GM23338 (cell line): ENCODE data around the gene MAGOH. TPM values are rescaled to one million over a fixed set of nuclear protein-coding genes. Genes with fewer than 3 reads are reported as not detected.
"Not testable (repeated sequence)": the region's sequence is repeated elsewhere in the genome, so short reads cannot be mapped to it uniquely, and the experiment has no call there.

Experiments used
- ATAC-seq: fragments of 200-7000 bp; cut with Tn5 transposase; 3 replicates; pipeline ENCODE4 v1.9.1; 2020
- DNase-seq: peaks from one replicate; pipeline ENCODE4 v3.0.0-alpha.2; 2015; ENCODE audit warnings: low spot score
- H2AFZ ChIP-seq: fragments of 200-600 bp; sonication (generic); 2 replicates; pipeline ENCODE4 v1.8.0; 2016; ENCODE audit warnings: antibody characterized with exemption, mild to moderate bottlenecking, moderate library complexity
- H3F3A ChIP-seq: fragments of 200-600 bp; sonication (generic); replicated peaks from 2 replicates; pipeline ENCODE4 v1.8.0; 2017; ENCODE audit warnings: antibody characterized with exemption, mixed run types, low read depth
- H3K27ac ChIP-seq: fragments of 200-600 bp; sonication (generic); 2 replicates; pipeline ENCODE4 v1.6.1; 2016; ENCODE audit warnings: low read depth
- H3K27me3 ChIP-seq: fragments of 200-600 bp; sonication (generic); 2 replicates; pipeline ENCODE4 v1.8.0; 2016; ENCODE audit warnings: mild to moderate bottlenecking, mixed run types, moderate library complexity; ENCODE audit not compliant: insufficient read depth
- H3K36me3 ChIP-seq: fragments of 200-600 bp; sonication (generic); 2 replicates; pipeline ENCODE4 v1.8.0; 2016; ENCODE audit warnings: mild to moderate bottlenecking; ENCODE audit not compliant: insufficient read depth
- H3K4me1 ChIP-seq: fragments of 200-600 bp; sonication (generic); 2 replicates; pipeline ENCODE4 v1.8.0; 2016; ENCODE audit warnings: mild to moderate bottlenecking, moderate library complexity; ENCODE audit not compliant: insufficient read depth
- H3K4me2 ChIP-seq: fragments of 200-600 bp; sonication (generic); 2 replicates; pipeline ENCODE4 v1.7.1; 2017; ENCODE audit warnings: mixed run types
- H3K4me3 ChIP-seq: fragments of 200-600 bp; sonication (generic); 2 replicates; pipeline ENCODE4 v1.6.1; 2016; ENCODE audit warnings: mixed run types
- H3K79me2 ChIP-seq: fragments of 200-600 bp; sonication (generic); replicated peaks from 2 replicates; pipeline ENCODE4 v1.8.0; 2017; ENCODE audit warnings: mild to moderate bottlenecking; ENCODE audit not compliant: insufficient read depth
- H3K9me2 ChIP-seq: fragments of 200-600 bp; sonication (generic); 2 replicates; pipeline ENCODE4 v1.8.0; 2017; ENCODE audit not compliant: insufficient read depth
- H4K20me1 ChIP-seq: fragments of 200-600 bp; sonication (generic); replicated peaks from 2 replicates; pipeline ENCODE4 v1.8.0; 2017; ENCODE audit warnings: mild to moderate bottlenecking; ENCODE audit not compliant: insufficient read depth
- H3K27ac Mint-ChIP-seq: 2 replicates; pipeline ENCODE4 v1.8.0; 2020; ENCODE audit warnings: inconsistent platforms, mild to moderate bottlenecking, moderate library complexity, mixed read lengths
- H3K27me3 Mint-ChIP-seq: 3 replicates; pipeline ENCODE4 v1.8.0; 2022; ENCODE audit warnings: low read depth, mild to moderate bottlenecking, moderate library complexity, mixed read lengths, inconsistent platforms; ENCODE audit not compliant: insufficient read depth, poor library complexity
- H3K36me3 Mint-ChIP-seq: 3 replicates; pipeline ENCODE4 v1.8.0; 2021; ENCODE audit warnings: low read depth, mild to moderate bottlenecking, inconsistent platforms, moderate library complexity, mixed read lengths
- H3K4me1 Mint-ChIP-seq: 3 replicates; pipeline ENCODE4 v1.8.0; 2020; ENCODE audit warnings: mild to moderate bottlenecking, inconsistent platforms, mixed read lengths
- H3K4me3 Mint-ChIP-seq: 3 replicates; pipeline ENCODE4 v1.8.0; 2021; ENCODE audit warnings: moderate library complexity, mild to moderate bottlenecking, inconsistent platforms, mixed read lengths
- H3K9me3 Mint-ChIP-seq: 3 replicates; pipeline ENCODE4 v1.8.0; 2020; ENCODE audit warnings: moderate library complexity, mild to moderate bottlenecking, inconsistent platforms, mixed read lengths
- EZH2 ChIP-seq: fragments of 200-600 bp; sonication (generic); IDR thresholded peaks from one replicate; pipeline ENCODE4 v1.8.0; 2017; ENCODE audit warnings: antibody characterized with exemption, mild to moderate bottlenecking, low read depth; ENCODE audit not compliant: unreplicated experiment
- EZH2phosphoT487 ChIP-seq: fragments of 200-600 bp; sonication (generic); IDR thresholded peaks from one replicate; pipeline ENCODE4 v1.8.1; 2018; ENCODE audit warnings: antibody characterized with exemption; ENCODE audit not compliant: unreplicated experiment
- JUNB ChIP-seq: IDR thresholded peaks from one replicate; pipeline ENCODE4 v1.6.1; 2016; ENCODE audit warnings: antibody characterized with exemption; ENCODE audit not compliant: unreplicated experiment
- NANOG ChIP-seq: IDR thresholded peaks from 2 replicates; pipeline ENCODE4 v1.6.1; 2016; ENCODE audit warnings: antibody characterized with exemption, borderline replicate concordance
- POLR2AphosphoS5 ChIP-seq: IDR thresholded peaks from 2 replicates; pipeline ENCODE4 v1.6.1; 2016; ENCODE audit warnings: antibody characterized with exemption, low read depth
- STAT1 ChIP-seq: IDR thresholded peaks from one replicate; pipeline ENCODE4 v1.6.1; 2016; ENCODE audit warnings: antibody characterized with exemption; ENCODE audit not compliant: unreplicated experiment
- ZNF114 ChIP-seq: fragments of 250-450 bp; sonication (Bioruptor Pico); IDR thresholded peaks from 2 replicates; pipeline ENCODE4 v1.5.0; 2020; ENCODE audit warnings: mild to moderate bottlenecking, moderate library complexity
- polyA plus RNA-seq: library from polyadenylated mRNA; unstranded; fragments of >200 nt; fragmentation: Nextera tagmentation; extraction: Ambion mirVana; gene quantifications from 2 replicates; pipeline ENCODE4 v1.2.1, GENCODE V29; 2016
- total RNA-seq: library from RNA; depleted of rRNA; stranded (reverse); fragments of >200 nt; shearing (Covaris generic); gene quantifications from 2 replicates; pipeline ENCODE4 v1.2.3, GENCODE V29; 2014
- TF ChIP-seq, protein P1 (sequence below): IDR thresholded peaks from 2 replicates; pipeline ENCODE4 v1.6.1; 2016; ENCODE audit warnings: antibody characterized with exemption
- TF ChIP-seq, protein P2 (sequence below), 2 experiments: fragments of 200-600 bp in 1 of 2; sonication (generic) in 1 of 2; conservative IDR thresholded peaks; 2 replicates each; pipeline versions ENCODE4 v1.5.1 to v1.6.1; 2016 to 2017; ENCODE audit warnings: antibody characterized with exemption in 2 of 2, low read depth in 2 of 2, mild to moderate bottlenecking in 2 of 2, moderate library complexity in 1 of 2
- TF ChIP-seq, protein P3 (sequence below): IDR thresholded peaks from one replicate; pipeline ENCODE4 v1.6.1; 2018; ENCODE audit warnings: antibody characterized with exemption; ENCODE audit not compliant: unreplicated experiment

The MAGOH gene
- total and polyA plus RNA-seq, 2 experiments from 2014 or later = 79.3 to 185 TPM

DNA sequence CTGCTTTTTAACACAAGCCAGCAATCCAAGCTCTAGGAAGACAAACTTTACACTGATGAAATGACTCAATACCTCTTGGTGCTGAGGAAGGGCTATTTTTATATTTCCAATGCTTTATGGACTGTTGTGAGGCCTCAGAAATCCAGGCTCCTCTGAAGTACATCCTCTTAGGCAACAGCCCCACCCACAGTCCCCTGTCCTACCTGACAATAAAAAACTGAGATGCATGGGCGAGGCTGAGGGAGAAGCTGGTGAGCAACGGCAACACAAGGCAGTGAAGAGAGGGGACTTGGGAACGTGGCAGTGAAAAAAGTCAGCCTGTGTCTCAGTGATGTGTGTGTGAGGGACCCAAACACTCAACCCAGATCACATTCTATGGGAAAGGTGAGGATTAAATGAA, 51.8 kb downstream of the MAGOH start:
- Mint-ChIP-seq H3K27ac (no peak overlapping the region), H3K4me3 (no peak overlapping the region), H3K4me1 (peaks cover 8% of the 10 kb centered on the region; the same call in 2 of the 3 replicates), H3K9me3 (no peaks in the 10 kb centered on the region), H3K36me3 (no peaks in the 10 kb centered on the region), H3K27me3 (peaks cover 2% of the 10 kb centered on the region)
- Histone ChIP-seq H3F3A (no peaks in the 10 kb centered on the region), H3K27ac (no peak overlapping the region), H3K4me1 (no peaks in the 10 kb centered on the region), H3K79me2 (no peaks in the 10 kb centered on the region), H3K4me3 (no peak overlapping the region), H3K9me2 (no peaks in the 10 kb centered on the region), H4K20me1 (no peaks in the 10 kb centered on the region), H3K27me3 (no peaks in the 10 kb centered on the region), H3K4me2 (no peak overlapping the region), H2AFZ (no peak overlapping the region), H3K36me3 (no peaks in the 10 kb centered on the region)
- ATAC-seq (no peak), DNase-seq (no peak)
- TF ChIP-seq EZH2 (no peak), POLR2AphosphoS5 (no peak), NANOG (no peak), STAT1 (no peak)
- TF ChIP-seq, protein P1, sequence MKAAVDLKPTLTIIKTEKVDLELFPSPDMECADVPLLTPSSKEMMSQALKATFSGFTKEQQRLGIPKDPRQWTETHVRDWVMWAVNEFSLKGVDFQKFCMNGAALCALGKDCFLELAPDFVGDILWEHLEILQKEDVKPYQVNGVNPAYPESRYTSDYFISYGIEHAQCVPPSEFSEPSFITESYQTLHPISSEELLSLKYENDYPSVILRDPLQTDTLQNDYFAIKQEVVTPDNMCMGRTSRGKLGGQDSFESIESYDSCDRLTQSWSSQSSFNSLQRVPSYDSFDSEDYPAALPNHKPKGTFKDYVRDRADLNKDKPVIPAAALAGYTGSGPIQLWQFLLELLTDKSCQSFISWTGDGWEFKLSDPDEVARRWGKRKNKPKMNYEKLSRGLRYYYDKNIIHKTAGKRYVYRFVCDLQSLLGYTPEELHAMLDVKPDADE = no peak
- TF ChIP-seq, protein P2, sequence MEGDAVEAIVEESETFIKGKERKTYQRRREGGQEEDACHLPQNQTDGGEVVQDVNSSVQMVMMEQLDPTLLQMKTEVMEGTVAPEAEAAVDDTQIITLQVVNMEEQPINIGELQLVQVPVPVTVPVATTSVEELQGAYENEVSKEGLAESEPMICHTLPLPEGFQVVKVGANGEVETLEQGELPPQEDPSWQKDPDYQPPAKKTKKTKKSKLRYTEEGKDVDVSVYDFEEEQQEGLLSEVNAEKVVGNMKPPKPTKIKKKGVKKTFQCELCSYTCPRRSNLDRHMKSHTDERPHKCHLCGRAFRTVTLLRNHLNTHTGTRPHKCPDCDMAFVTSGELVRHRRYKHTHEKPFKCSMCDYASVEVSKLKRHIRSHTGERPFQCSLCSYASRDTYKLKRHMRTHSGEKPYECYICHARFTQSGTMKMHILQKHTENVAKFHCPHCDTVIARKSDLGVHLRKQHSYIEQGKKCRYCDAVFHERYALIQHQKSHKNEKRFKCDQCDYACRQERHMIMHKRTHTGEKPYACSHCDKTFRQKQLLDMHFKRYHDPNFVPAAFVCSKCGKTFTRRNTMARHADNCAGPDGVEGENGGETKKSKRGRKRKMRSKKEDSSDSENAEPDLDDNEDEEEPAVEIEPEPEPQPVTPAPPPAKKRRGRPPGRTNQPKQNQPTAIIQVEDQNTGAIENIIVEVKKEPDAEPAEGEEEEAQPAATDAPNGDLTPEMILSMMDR (conservative IDR thresholded peaks at IDR 0.05; ENCODE audit: low read depth in 2 of 2) = no peak

DNA sequence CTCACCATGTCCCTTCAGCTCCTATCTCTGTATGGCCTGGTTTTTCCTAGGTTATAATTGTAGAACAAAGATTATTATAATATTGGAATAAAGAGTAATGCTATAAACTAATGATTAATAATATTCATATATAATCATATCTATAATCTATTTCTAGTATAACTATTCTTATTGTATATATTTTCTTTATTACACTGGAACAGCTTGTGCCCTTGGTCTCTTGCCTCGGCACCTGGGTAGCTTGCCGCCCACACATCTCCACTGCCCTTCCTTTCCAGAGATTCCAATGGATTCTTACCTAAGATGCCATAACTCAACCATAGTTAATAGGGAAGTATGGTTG, 52.4 kb downstream of the MAGOH start:
- H3K9me2 ChIP-seq, H3K27me3 Mint-ChIP-seq, H3F3A ChIP-seq, H3K27me3 ChIP-seq, H3K4me1 ChIP-seq, H3K27ac ChIP-seq, H3K36me3 ChIP-seq, H3K4me3 ChIP-seq, H3K79me2 ChIP-seq, H3K4me3 Mint-ChIP-seq, H2AFZ ChIP-seq, H3K9me3 Mint-ChIP-seq, ATAC-seq, H3K27ac Mint-ChIP-seq, H3K4me2 ChIP-seq, DNase-seq, H3K4me1 Mint-ChIP-seq, H3K36me3 Mint-ChIP-seq, H4K20me1 ChIP-seq: not testable (repeated sequence)

DNA sequence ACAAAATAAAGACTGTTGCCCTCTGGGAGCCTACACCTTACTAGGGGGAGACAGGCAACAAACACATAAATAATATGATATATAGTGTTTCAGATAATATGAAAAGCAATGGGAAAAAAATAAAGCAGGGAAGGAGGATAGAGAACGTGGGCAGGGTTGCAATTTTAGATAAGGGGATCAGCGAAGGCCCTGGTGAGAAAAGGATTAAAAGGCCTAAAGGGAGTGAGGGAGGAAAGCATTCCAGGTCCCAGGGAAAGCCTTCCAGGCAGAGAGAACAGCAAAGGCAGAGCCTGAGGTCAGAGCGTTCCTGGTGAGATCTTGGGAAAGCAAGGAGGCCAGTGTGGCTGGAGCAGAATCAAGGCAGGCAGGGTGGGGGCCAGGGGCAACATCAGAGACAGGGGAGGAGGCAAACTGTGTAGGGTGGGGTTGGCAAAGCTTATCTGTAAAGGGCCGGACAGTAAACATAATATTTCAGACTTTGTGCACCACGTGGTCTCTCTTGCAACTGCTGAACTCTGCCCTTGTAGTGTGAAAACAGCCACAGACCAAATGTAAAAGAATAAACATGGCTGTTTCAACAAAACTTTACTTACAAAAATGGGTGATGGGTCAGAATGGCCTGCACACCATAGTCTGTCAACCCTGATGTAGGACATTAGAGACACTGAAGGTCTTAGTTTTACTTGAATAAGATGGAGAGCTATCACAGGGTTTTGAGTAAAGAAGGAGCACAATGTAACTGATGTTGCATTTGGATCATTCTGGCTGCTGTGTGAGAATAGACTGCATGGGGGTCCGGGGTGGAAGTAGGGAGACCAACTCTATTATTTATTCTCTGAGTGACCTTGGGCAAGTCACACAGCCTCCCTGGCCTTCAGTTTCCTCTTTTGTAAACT, 55.0 kb downstream of the MAGOH start:
- H3F3A ChIP-seq = no peaks in the 10 kb centered on the region
- DNase-seq = no peak
- TF ChIP-seq, protein P2 (conservative IDR thresholded peaks at IDR 0.05; ENCODE audit: low read depth in 2 of 2) = no peak
- no peak for TF ChIP-seq ZNF114 (CRISPR knock-in tag)
- TF ChIP-seq JUNB = no peak
- no peak for TF ChIP-seq EZH2phosphoT487
- TF ChIP-seq, protein P3, sequence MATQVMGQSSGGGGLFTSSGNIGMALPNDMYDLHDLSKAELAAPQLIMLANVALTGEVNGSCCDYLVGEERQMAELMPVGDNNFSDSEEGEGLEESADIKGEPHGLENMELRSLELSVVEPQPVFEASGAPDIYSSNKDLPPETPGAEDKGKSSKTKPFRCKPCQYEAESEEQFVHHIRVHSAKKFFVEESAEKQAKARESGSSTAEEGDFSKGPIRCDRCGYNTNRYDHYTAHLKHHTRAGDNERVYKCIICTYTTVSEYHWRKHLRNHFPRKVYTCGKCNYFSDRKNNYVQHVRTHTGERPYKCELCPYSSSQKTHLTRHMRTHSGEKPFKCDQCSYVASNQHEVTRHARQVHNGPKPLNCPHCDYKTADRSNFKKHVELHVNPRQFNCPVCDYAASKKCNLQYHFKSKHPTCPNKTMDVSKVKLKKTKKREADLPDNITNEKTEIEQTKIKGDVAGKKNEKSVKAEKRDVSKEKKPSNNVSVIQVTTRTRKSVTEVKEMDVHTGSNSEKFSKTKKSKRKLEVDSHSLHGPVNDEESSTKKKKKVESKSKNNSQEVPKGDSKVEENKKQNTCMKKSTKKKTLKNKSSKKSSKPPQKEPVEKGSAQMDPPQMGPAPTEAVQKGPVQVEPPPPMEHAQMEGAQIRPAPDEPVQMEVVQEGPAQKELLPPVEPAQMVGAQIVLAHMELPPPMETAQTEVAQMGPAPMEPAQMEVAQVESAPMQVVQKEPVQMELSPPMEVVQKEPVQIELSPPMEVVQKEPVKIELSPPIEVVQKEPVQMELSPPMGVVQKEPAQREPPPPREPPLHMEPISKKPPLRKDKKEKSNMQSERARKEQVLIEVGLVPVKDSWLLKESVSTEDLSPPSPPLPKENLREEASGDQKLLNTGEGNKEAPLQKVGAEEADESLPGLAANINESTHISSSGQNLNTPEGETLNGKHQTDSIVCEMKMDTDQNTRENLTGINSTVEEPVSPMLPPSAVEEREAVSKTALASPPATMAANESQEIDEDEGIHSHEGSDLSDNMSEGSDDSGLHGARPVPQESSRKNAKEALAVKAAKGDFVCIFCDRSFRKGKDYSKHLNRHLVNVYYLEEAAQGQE = no peak
- no peak for TF ChIP-seq NANOG
- no peak for TF ChIP-seq STAT1
- no peak for TF ChIP-seq EZH2

More for the DNA sequence above, 55.0 kb downstream of the MAGOH start:
- no peaks in the 10 kb centered on the region for H3K9me2 ChIP-seq
- peaks cover 4% of the 10 kb centered on the region; the same call in 2 of the 3 replicates for H3K4me1 Mint-ChIP-seq
- H3K4me3 Mint-ChIP-seq = no peak overlapping the region
- no peaks in the 10 kb centered on the region for H3K9me3 Mint-ChIP-seq
- H3K79me2 ChIP-seq = no peaks in the 10 kb centered on the region
- no peak for ATAC-seq
- H3K36me3 Mint-ChIP-seq = no peaks in the 10 kb centered on the region
- H3K4me2 ChIP-seq = no peak overlapping the region
- no peak overlapping the region for H2AFZ ChIP-seq
- H3K36me3 ChIP-seq = no peaks in the 10 kb centered on the region
- H3K27ac ChIP-seq = no peak overlapping the region
- no peak overlapping the region for H3K4me3 ChIP-seq
- no peaks in the 10 kb centered on the region for H3K27me3 Mint-ChIP-seq
- H3K27ac Mint-ChIP-seq = no peak overlapping the region
- no peaks in the 10 kb centered on the region for H3K4me1 ChIP-seq
- no peaks in the 10 kb centered on the region for H3K27me3 ChIP-seq
- no peaks in the 10 kb centered on the region for H4K20me1 ChIP-seq
